Measurements from ENCODE around the gene LBP.

LBP gene

DNA sequence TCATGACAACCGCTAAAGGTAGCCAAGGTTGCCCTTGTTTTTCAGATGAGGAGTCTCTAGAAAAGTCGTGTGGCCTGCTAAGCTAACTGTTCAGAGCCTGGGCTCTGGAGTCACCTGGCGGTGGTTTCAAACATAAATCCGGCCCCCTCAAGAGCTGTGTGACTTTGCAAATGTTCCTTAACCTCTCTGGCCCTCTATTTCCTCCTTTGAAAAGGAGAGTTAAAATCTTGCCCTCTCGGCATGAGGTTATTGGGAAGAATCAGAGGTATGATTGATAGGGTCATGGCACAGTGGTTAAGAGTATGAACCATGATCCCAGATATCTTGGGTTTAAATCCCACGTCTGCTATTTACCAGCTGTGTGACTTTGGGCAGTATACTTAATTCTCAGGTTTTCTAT, 5.6 kb upstream of the LBP start:
- H3K27ac ChIP-seq (ENCODE audit: extremely low read depth, low read depth, low read length) = no peak overlapping the region
- H3K9me3 ChIP-seq (ENCODE audit: control insufficient read depth, insufficient read depth, low read depth, low read length) = no peaks in the 10 kb centered on the region
- ChIA-PET CTCF (interaction anchor here (1.4 to 4.2 kb wide), 4 partner anchors 13 to 67 kb away, joined by 3 to 18 read pairs (median 5); no protein-coding TSS in a partner anchor), POLR2A (no interaction called here)
- no peak overlapping the region for H3K4me3 ChIP-seq (ENCODE audit: low read depth, low read length)
- no peaks in the 10 kb centered on the region for H3K4me1 ChIP-seq (ENCODE audit: control insufficient read depth, insufficient read depth, low read length)
- TF ChIP-seq ZBTB20 (tag by site-specific recombination; IDR thresholded peaks at IDR 0.05) (no peak), ZNF19 (tag by site-specific recombination; IDR thresholded peaks at IDR 0.05; ENCODE audit: low read depth) (no peak), PBX3 (CRISPR knock-in tag; IDR thresholded peaks at IDR 0.05) (no peak), ZNF202 (tag by site-specific recombination; IDR thresholded peaks at IDR 0.05; ENCODE audit: borderline replicate concordance) (no peak), ZNF394 (tag by site-specific recombination; IDR thresholded peaks at IDR 0.05; ENCODE audit: borderline replicate concordance) (no peak), ZNF792 (tag by site-specific recombination; IDR thresholded peaks at IDR 0.05) (no peak), ZNF37A (tag by site-specific recombination; IDR thresholded peaks at IDR 0.05) (no peak), TRIM28 (IDR thresholded peaks at IDR 0.05; ENCODE audit: borderline replicate concordance, low read length) (no peak), ZNF433 (tag by site-specific recombination; IDR thresholded peaks at IDR 0.05; ENCODE audit: low read depth) (no peak), MEIS1 (CRISPR knock-in tag; IDR thresholded peaks at IDR 0.05; ENCODE audit: borderline replicate concordance) (no peak), ZNF169 (tag by site-specific recombination; IDR thresholded peaks at IDR 0.05) (no peak), ZNF350 (tag by site-specific recombination; IDR thresholded peaks at IDR 0.05) (no peak), ZNF114 (tag by site-specific recombination; IDR thresholded peaks at IDR 0.05) (no peak)
- TF ChIP-seq, protein P1, sequence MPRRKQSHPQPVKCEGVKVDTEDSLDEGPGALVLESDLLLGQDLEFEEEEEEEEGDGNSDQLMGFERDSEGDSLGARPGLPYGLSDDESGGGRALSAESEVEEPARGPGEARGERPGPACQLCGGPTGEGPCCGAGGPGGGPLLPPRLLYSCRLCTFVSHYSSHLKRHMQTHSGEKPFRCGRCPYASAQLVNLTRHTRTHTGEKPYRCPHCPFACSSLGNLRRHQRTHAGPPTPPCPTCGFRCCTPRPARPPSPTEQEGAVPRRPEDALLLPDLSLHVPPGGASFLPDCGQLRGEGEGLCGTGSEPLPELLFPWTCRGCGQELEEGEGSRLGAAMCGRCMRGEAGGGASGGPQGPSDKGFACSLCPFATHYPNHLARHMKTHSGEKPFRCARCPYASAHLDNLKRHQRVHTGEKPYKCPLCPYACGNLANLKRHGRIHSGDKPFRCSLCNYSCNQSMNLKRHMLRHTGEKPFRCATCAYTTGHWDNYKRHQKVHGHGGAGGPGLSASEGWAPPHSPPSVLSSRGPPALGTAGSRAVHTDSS (tag by site-specific recombination; IDR thresholded peaks at IDR 0.05) = no peak
- H3K36me3 ChIP-seq (ENCODE audit: control insufficient read depth in 2 of 2, insufficient read depth in 1 of 2, low read length in 2 of 2) = no peaks in the 10 kb centered on the region

DNA sequence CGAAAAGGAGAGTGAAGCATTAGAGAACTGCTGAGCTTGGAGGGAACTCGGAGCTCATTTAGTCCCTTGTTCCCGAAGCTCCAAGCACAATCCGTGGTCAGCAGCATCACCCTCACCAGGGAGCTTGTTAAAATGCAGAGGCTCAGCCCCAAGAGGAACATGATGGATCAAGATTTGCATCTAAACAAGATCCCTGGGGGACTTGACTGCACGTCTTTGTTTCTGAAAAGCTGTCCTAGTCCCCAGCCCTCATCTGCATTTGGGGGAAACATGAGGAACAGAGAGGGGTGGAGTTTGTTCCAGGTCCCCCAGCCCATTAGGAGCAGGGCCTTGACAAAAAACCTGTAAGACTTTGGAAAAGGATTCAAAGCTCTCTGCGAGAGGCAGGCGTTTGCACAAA, 4.1 kb upstream of the LBP start:
- no peaks in the 10 kb centered on the region for H3K36me3 ChIP-seq (ENCODE audit: control insufficient read depth in 2 of 2, insufficient read depth in 1 of 2, low read length in 2 of 2)
- no peaks in the 10 kb centered on the region for H3K9me3 ChIP-seq (ENCODE audit: control insufficient read depth, insufficient read depth, low read depth, low read length)
- H3K4me1 ChIP-seq (ENCODE audit: control insufficient read depth, insufficient read depth, low read length) = no peaks in the 10 kb centered on the region
- H3K4me3 ChIP-seq (ENCODE audit: low read depth, low read length) = no peak overlapping the region
- POLR2A ChIA-PET = no interaction called here
- CTCF ChIA-PET = interaction anchor here (0.9 to 1.5 kb wide), 3 partner anchors 12 to 58 kb away, joined by 3 to 5 read pairs (median 3); no protein-coding TSS in a partner anchor
- TF ChIP-seq TRIM28 (IDR thresholded peaks at IDR 0.05; ENCODE audit: borderline replicate concordance, low read length) (no peak), KLF16 (tag by site-specific recombination; IDR thresholded peaks at IDR 0.05) (no peak)
- no peak overlapping the region for H3K27ac ChIP-seq (ENCODE audit: extremely low read depth, low read depth, low read length)

GRCh38 chr20:38342713-38343310, 3.5 kb upstream of the LBP start:
- Histone ChIP-seq H3K9me3 (ENCODE audit: control insufficient read depth, insufficient read depth, low read depth, low read length) (no peaks in the 10 kb centered on the region), H3K4me3 (ENCODE audit: low read depth, low read length) (no peak overlapping the region), H3K36me3 (ENCODE audit: control insufficient read depth in 2 of 2, insufficient read depth in 1 of 2, low read length in 2 of 2) (no peaks in the 10 kb centered on the region), H3K4me1 (ENCODE audit: control insufficient read depth, insufficient read depth, low read length) (no peaks in the 10 kb centered on the region), H3K27ac (ENCODE audit: extremely low read depth, low read depth, low read length) (no peak overlapping the region)
- ChIA-PET CTCF (interaction anchor here (0.9 to 1.2 kb wide), 2 partner anchors 38 to 57 kb away, joined by 3 read pairs; no protein-coding TSS in a partner anchor), POLR2A (no interaction called here)
- TF ChIP-seq PRDM1 (tag by site-specific recombination; IDR thresholded peaks at IDR 0.05) = no peak
- TF ChIP-seq ZNF112 (tag by site-specific recombination; IDR thresholded peaks at IDR 0.05) = no peak
- no peak for TF ChIP-seq ZNF114 (tag by site-specific recombination; IDR thresholded peaks at IDR 0.05)
- TF ChIP-seq, protein P2, sequence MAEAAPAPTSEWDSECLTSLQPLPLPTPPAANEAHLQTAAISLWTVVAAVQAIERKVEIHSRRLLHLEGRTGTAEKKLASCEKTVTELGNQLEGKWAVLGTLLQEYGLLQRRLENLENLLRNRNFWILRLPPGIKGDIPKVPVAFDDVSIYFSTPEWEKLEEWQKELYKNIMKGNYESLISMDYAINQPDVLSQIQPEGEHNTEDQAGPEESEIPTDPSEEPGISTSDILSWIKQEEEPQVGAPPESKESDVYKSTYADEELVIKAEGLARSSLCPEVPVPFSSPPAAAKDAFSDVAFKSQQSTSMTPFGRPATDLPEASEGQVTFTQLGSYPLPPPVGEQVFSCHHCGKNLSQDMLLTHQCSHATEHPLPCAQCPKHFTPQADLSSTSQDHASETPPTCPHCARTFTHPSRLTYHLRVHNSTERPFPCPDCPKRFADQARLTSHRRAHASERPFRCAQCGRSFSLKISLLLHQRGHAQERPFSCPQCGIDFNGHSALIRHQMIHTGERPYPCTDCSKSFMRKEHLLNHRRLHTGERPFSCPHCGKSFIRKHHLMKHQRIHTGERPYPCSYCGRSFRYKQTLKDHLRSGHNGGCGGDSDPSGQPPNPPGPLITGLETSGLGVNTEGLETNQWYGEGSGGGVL (tag by site-specific recombination; IDR thresholded peaks at IDR 0.05) = no peak
- TF ChIP-seq, protein P3, sequence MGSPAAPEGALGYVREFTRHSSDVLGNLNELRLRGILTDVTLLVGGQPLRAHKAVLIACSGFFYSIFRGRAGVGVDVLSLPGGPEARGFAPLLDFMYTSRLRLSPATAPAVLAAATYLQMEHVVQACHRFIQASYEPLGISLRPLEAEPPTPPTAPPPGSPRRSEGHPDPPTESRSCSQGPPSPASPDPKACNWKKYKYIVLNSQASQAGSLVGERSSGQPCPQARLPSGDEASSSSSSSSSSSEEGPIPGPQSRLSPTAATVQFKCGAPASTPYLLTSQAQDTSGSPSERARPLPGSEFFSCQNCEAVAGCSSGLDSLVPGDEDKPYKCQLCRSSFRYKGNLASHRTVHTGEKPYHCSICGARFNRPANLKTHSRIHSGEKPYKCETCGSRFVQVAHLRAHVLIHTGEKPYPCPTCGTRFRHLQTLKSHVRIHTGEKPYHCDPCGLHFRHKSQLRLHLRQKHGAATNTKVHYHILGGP (tag by site-specific recombination; IDR thresholded peaks at IDR 0.05) = no peak
- no peak for TF ChIP-seq ZSCAN16 (tag by site-specific recombination; IDR thresholded peaks at IDR 0.05)
- TF ChIP-seq ZNF623 (tag by site-specific recombination; IDR thresholded peaks at IDR 0.05) = no peak
- no peak for TF ChIP-seq ZNF692 (tag by site-specific recombination; IDR thresholded peaks at IDR 0.05)
- TF ChIP-seq ZNF585B (tag by site-specific recombination; IDR thresholded peaks at IDR 0.05) = no peak
